Measurements from ENCODE around the gene RABGAP1L. TPM values are rescaled to one million over a fixed set of nuclear protein-coding genes. Genes with fewer than 3 reads are reported as not detected.
"Not testable (repeated sequence)": the region's sequence is repeated elsewhere in the genome, so short reads cannot be mapped to it uniquely, and the experiment has no call there.

The RABGAP1L gene
- total and polyA plus RNA-seq, 11 donors = 18.6 to 195 (median 98.4) TPM

DNA sequence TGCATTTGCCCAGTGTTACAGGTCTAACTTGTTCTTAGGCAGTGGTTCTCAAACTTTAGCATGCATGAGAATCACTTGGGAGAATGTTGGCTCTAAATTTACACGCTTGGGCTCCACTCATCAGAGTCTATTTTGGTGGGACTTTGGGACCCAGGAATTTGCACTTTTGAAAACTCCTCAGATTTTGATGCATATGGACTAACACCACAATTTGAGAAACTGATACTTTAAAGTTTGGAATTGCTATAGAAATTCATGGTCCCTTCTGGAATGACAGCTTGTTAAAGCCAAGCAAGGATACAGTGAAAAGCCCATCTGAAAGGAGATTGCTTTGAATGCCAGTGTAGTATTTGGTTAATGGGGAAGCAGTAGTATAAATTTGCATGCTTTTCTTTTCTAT lies 320.0 kb downstream of the RABGAP1L start:
- H3K4me3 ChIP-seq = no peak overlapping the region
- peaks cover 0 to 10% (median 0%) of the 10 kb centered on the region in 12 donors for H3K4me1 ChIP-seq
- no peaks in the 10 kb centered on the region for H3K27me3 ChIP-seq
- H3K27ac ChIP-seq = no peak overlapping the region
- intact Hi-C loops (cut with DNase I) = no loop called here
- ATAC-seq (no peak), DNase-seq (no peak)
- TF ChIP-seq POLR2A (IDR thresholded peaks at IDR 0.05) (no peak), CTCF (IDR thresholded peaks at IDR 0.05) (no peak)
- H3K36me3 ChIP-seq = no peaks in the 10 kb centered on the region
- H3K9me3 ChIP-seq = peaks cover 0 to 8% (median 0%) of the 10 kb centered on the region in 12 donors
- WGBS, 4 donors = 85 to 100% (median 96%) methylated on average over 1 of the region's 1 CpG

DNA sequence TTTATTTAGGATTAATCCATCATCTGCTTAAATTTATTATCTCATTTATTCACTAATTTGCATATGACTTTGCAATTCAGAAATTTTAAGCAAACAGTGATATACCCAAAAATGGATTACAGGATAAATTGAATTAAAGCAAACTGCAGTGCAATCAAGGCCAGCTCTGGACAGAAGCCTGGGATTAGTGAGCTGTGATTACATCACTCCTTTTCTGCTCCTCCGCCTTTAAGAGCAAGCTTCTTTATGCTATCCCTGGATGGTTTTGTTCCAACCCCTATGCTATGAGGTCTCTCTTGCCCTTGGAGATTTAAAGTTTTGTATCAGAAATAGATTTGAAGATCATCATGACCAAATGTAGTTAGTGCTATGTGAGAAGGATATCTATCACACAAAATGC lies 321.0 kb downstream of the RABGAP1L start:
- ATAC-seq = no peak
- Histone ChIP-seq H3K4me3 (no peak overlapping the region), H3K9me3 (peaks cover 0 to 8% (median 0%) of the 10 kb centered on the region in 12 donors), H3K27me3 (no peaks in the 10 kb centered on the region), H3K36me3 (no peaks in the 10 kb centered on the region), H3K4me1 (peaks cover 0 to 10% (median 0%) of the 10 kb centered on the region in 12 donors), H3K27ac (no peak overlapping the region)
- no peak for DNase-seq
- intact Hi-C loops (cut with DNase I) = no loop called here
- WGBS, 4 donors = 76 to 93% (median 79%) methylated on average over 1 of the region's 1 CpG
- TF ChIP-seq POLR2A (IDR thresholded peaks at IDR 0.05) (no peak), CTCF (IDR thresholded peaks at IDR 0.05) (no peak)

DNA sequence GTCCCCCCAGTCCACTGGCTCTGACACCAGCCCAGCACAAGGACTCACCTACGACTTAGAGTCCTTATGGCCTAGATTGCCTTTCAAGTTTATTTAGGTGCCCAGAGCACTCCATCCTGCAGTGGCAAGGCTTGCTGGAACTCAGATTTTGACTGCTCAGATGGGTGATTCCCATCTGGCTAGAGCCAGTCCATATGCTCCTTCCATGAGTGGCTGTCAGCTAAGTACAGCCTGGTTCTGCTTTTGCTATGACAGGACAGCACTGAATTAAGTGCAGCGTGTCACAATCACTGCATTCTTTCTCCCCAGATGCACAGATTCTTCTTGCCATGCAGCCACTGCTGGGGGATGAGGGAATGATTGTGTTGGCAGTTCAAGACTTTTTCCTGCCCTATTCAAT lies 332.3 kb downstream of the RABGAP1L start:
- ATAC-seq (no peak), DNase-seq (no peak)
- Histone ChIP-seq H3K4me1 (no peaks in the 10 kb centered on the region), H3K4me3 (no peak overlapping the region), H3K27me3 (no peaks in the 10 kb centered on the region), H3K27ac (no peak overlapping the region), H3K9me3 (peaks cover 0 to 6% (median 0%) of the 10 kb centered on the region in 12 donors), H3K36me3 (no peaks in the 10 kb centered on the region)
- TF ChIP-seq CTCF (IDR thresholded peaks at IDR 0.05) (no peak), POLR2A (IDR thresholded peaks at IDR 0.05) (no peak)
- intact Hi-C loops (cut with DNase I) = no loop called here
- 76 to 88% (median 82%) methylated on average over 2 of the region's 2 CpGs for WGBS, 4 donors

DNA sequence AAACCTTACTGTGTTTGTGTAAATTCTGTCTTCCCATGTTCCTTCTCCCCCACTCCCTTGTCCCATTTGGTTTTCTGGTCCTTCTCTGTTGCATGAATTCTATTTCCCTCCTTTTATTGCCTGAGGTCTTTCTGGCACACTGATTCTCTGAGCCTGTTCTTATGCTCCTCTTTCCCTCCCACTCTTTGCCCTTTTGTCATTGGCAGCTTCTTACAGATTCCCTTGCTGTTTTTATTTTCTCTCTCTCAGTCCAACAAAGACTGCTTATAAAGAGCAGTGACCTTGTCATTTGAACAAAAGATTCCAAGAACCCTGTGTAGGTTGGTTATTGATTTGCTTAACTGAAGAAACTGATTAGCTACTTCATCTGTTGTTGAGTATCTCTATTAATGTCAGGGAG lies 338.2 kb downstream of the RABGAP1L start:
- ATAC-seq (peak in 1 of 4 donors; percentile 44), DNase-seq (no peak)
- no peaks in the 10 kb centered on the region for H3K9me3 ChIP-seq
- intact Hi-C loops (cut with DNase I) = no loop called here
- H3K27me3 ChIP-seq = no peaks in the 10 kb centered on the region
- peak overlapping the region in 1 of 12 donors; percentile 27 for H3K27ac ChIP-seq
- H3K4me3 ChIP-seq = no peak overlapping the region
- H3K4me1 ChIP-seq = peaks cover 0 to 24% (median 2%) of the 10 kb centered on the region in 12 donors
- H3K36me3 ChIP-seq = no peaks in the 10 kb centered on the region
- TF ChIP-seq CTCF (IDR thresholded peaks at IDR 0.05) = no peak

- H3K4me1 ChIP-seq = peaks cover 0 to 29% (median 5%) of the 10 kb centered on the region in 12 donors
- 96 to 98% (median 96%) methylated on average over 6 of the region's 6 CpGs for WGBS, 4 donors
- intact Hi-C loops (cut with DNase I); H3K9me3 ChIP-seq; ATAC-seq; H3K27ac ChIP-seq; H3K4me3 ChIP-seq; H3K27me3 ChIP-seq; H3K36me3 ChIP-seq; DNase-seq: not testable (repeated sequence)
Observed at GRCh38 chr1:174516755-174517154, 357.4 kb downstream of the RABGAP1L start.
